ENCODE results near the gene RFTN1. TPM values are rescaled to one million over a fixed set of nuclear protein-coding genes. Genes with fewer than 3 reads are reported as not detected.

RFTN1 gene
- polyA plus RNA-seq, 3 donors = 17.4 to 28.0 (median 27.2) TPM

- WGBS (ENCODE audit: insufficient coverage) = 100% methylated on average over 6 of the region's 10 CpGs
- intact Hi-C loops (cut with micrococcal nuclease) = no loop called here
- TF ChIP-seq CTCF (IDR thresholded peaks at IDR 0.05) = no peak
- Histone ChIP-seq H3K79me2 (ENCODE audit: insufficient read depth, low read length) (no peaks in the 10 kb centered on the region), H3K4me1 (ENCODE audit: control insufficient read depth in 1 of 2, insufficient read depth in 2 of 2, low read length in 2 of 2) (peaks cover 7% of the 10 kb centered on the region in 2 donors), H3K4me3 (replicated peaks in 1 of 3; ENCODE audit: low read depth in 2 of 3, low read length in 3 of 3) (no peak overlapping the region), H3K36me3 (replicated peaks in 1 of 2; ENCODE audit: control insufficient read depth in 1 of 2, insufficient read depth in 2 of 2, low read length in 2 of 2) (peaks cover 32 to 64% of the 10 kb centered on the region in 2 donors), H3K9me3 (replicated peaks in 1 of 2; ENCODE audit: control insufficient read depth in 1 of 2, insufficient read depth in 1 of 2, low read length in 2 of 2) (no peaks in the 10 kb centered on the region), H3K4me2 (replicated peaks; ENCODE audit: extremely low read depth, low read length, poor library complexity, severe bottlenecking) (no peak overlapping the region), H3K27me3 (ENCODE audit: control insufficient read depth in 2 of 2, insufficient read depth in 2 of 2, low read length in 2 of 2) (no peaks in the 10 kb centered on the region), H2AFZ (ENCODE audit: insufficient read depth, low read depth, low read length, poor library complexity, severe bottlenecking) (no peak overlapping the region), H3K9ac (ENCODE audit: insufficient read depth, low read length, poor library complexity, severe bottlenecking) (no peak overlapping the region), H3K27ac (ENCODE audit: low read depth in 1 of 2, low read length in 2 of 2) (no peak overlapping the region), H4K20me1 (ENCODE audit: insufficient read depth, low read length) (no peaks in the 10 kb centered on the region)
- Mint-ChIP-seq H3K4me1 (peaks cover 18% of the 10 kb centered on the region), H3K27ac (peak overlapping the region in 2 of 7 donors; percentile 58 to 90), H3K9me3 (no peaks in the 10 kb centered on the region), H3K27me3 (ENCODE audit: low read depth in 3 of 3) (peaks cover 0 to 2% (median 1%) of the 10 kb centered on the region in 3 donors), H3K36me3 (peaks cover 49 to 70% of the 10 kb centered on the region in 2 donors), H3K4me3 (no peak overlapping the region)
- no peak for DNase-seq
Measured at GRCh38 chr3:16370872-16371740, 142.4 kb downstream of the RFTN1 start.

GRCh38 chr3:16370503-16370871, 143.0 kb downstream of the RFTN1 start:
- Histone ChIP-seq H3K4me1 (ENCODE audit: control insufficient read depth in 1 of 2, insufficient read depth in 2 of 2, low read length in 2 of 2) (peaks cover 7% of the 10 kb centered on the region in 2 donors), H3K9me3 (replicated peaks in 1 of 2; ENCODE audit: control insufficient read depth in 1 of 2, insufficient read depth in 1 of 2, low read length in 2 of 2) (no peaks in the 10 kb centered on the region), H3K27me3 (ENCODE audit: control insufficient read depth in 2 of 2, insufficient read depth in 2 of 2, low read length in 2 of 2) (no peaks in the 10 kb centered on the region), H3K4me3 (replicated peaks in 1 of 3; ENCODE audit: low read depth in 2 of 3, low read length in 3 of 3) (no peak overlapping the region), H3K79me2 (ENCODE audit: insufficient read depth, low read length) (no peaks in the 10 kb centered on the region), H3K9ac (ENCODE audit: insufficient read depth, low read length, poor library complexity, severe bottlenecking) (no peak overlapping the region), H3K27ac (ENCODE audit: low read depth in 1 of 2, low read length in 2 of 2) (no peak overlapping the region), H4K20me1 (ENCODE audit: insufficient read depth, low read length) (no peaks in the 10 kb centered on the region), H3K4me2 (replicated peaks; ENCODE audit: extremely low read depth, low read length, poor library complexity, severe bottlenecking) (no peak overlapping the region), H2AFZ (ENCODE audit: insufficient read depth, low read depth, low read length, poor library complexity, severe bottlenecking) (no peak overlapping the region), H3K36me3 (replicated peaks in 1 of 2; ENCODE audit: control insufficient read depth in 1 of 2, insufficient read depth in 2 of 2, low read length in 2 of 2) (peaks cover 34 to 64% of the 10 kb centered on the region in 2 donors)
- H3K4me3 Mint-ChIP-seq = no peak overlapping the region
- DNase-seq = no peak
- no CpG with 5 or more reads among the region's 2 CpGs for WGBS (ENCODE audit: insufficient coverage)
- H3K9me3 Mint-ChIP-seq = no peaks in the 10 kb centered on the region
- peaks cover 0 to 2% (median 1%) of the 10 kb centered on the region in 3 donors for H3K27me3 Mint-ChIP-seq (ENCODE audit: low read depth in 3 of 3)
- peaks cover 18% of the 10 kb centered on the region for H3K4me1 Mint-ChIP-seq
- TF ChIP-seq CTCF (IDR thresholded peaks at IDR 0.05) = no peak
- no peak overlapping the region for H3K27ac Mint-ChIP-seq
- intact Hi-C loops (cut with micrococcal nuclease) = no loop called here
- H3K36me3 Mint-ChIP-seq = peaks cover 50 to 70% of the 10 kb centered on the region in 2 donors
